ENCODE data around the gene PRKN. TPM values are rescaled to one million over a fixed set of nuclear protein-coding genes. Genes with fewer than 3 reads are reported as not detected.

The PRKN gene
- total RNA-seq, 4 donors from 2014 or later, result 5.5 to 17.9 (median 6.8) TPM

- Histone ChIP-seq H3K4me3 (no peak overlapping the region), H3K27ac (no peak overlapping the region), H3K27me3 (no peaks in the 10 kb centered on the region), H3K36me3 (no peaks in the 10 kb centered on the region), H3K4me1 (peaks cover 0 to 10% (median 0%) of the 10 kb centered on the region in 4 donors), H3K9me3 (no peaks in the 10 kb centered on the region)
- no peak for DNase-seq (ENCODE audit: low spot score in 2 of 2)
- WGBS, 2 donors, result 53 to 54% methylated on average over 1 of the region's 1 CpG
- no peak for TF ChIP-seq EP300 (IDR thresholded peaks at IDR 0.05)
- TF ChIP-seq POLR2A (IDR thresholded peaks at IDR 0.05), result no peak
- TF ChIP-seq CTCF (IDR thresholded peaks at IDR 0.05), result no peak
Measured at GRCh38 chr6:161837449-161837735, 890.2 kb downstream of the PRKN start.

GRCh38 chr6:161836643-161837448 is 890.7 kb downstream of the PRKN start:
- H3K4me1 ChIP-seq, result peaks cover 0 to 10% (median 0%) of the 10 kb centered on the region in 4 donors
- WGBS, 2 donors, result 84% methylated on average over 15 of the region's 15 CpGs
- DNase-seq (ENCODE audit: low spot score in 2 of 2), result no peak
- H3K36me3 ChIP-seq, result no peaks in the 10 kb centered on the region
- H3K4me3 ChIP-seq, result no peak overlapping the region
- H3K9me3 ChIP-seq, result no peaks in the 10 kb centered on the region
- no peaks in the 10 kb centered on the region for H3K27me3 ChIP-seq
- TF ChIP-seq CTCF (IDR thresholded peaks at IDR 0.05) (peak in 2 of 5 experiments; percentile 15 to 30), EP300 (IDR thresholded peaks at IDR 0.05) (no peak), POLR2A (IDR thresholded peaks at IDR 0.05) (no peak)
- no peak overlapping the region for H3K27ac ChIP-seq

- 34 to 35% methylated on average over 19 of the region's 19 CpGs for WGBS, 2 donors
- no peaks in the 10 kb centered on the region for H3K36me3 ChIP-seq
- no peak for TF ChIP-seq EP300 (IDR thresholded peaks at IDR 0.05)
- no peak for TF ChIP-seq POLR2A (IDR thresholded peaks at IDR 0.05)
- H3K27ac ChIP-seq, result no peak overlapping the region
- DNase-seq (ENCODE audit: low spot score in 2 of 2), result no peak
- H3K4me3 ChIP-seq, result no peak overlapping the region
- peaks cover 0 to 10% (median 0%) of the 10 kb centered on the region in 4 donors for H3K4me1 ChIP-seq
- no peaks in the 10 kb centered on the region for H3K9me3 ChIP-seq
- H3K27me3 ChIP-seq, result no peaks in the 10 kb centered on the region
Measured at GRCh38 chr6:161835500-161836215, 891.9 kb downstream of the PRKN start.

GRCh38 chr6:161834426-161834825 is 893.1 kb downstream of the PRKN start:
- Histone ChIP-seq H3K27ac (no peak overlapping the region), H3K4me3 (no peak overlapping the region), H3K27me3 (no peaks in the 10 kb centered on the region), H3K9me3 (no peaks in the 10 kb centered on the region), H3K36me3 (no peaks in the 10 kb centered on the region), H3K4me1 (peaks cover 0 to 10% (median 0%) of the 10 kb centered on the region in 4 donors)
- 94 to 95% methylated on average over 6 of the region's 6 CpGs for WGBS, 2 donors
- DNase-seq (ENCODE audit: low spot score in 2 of 2), result no peak
- TF ChIP-seq CTCF (IDR thresholded peaks at IDR 0.05) (no peak), POLR2A (IDR thresholded peaks at IDR 0.05) (no peak), EP300 (IDR thresholded peaks at IDR 0.05) (no peak)

GRCh38 chr6:161833099-161833860 is 894.3 kb downstream of the PRKN start:
- no peaks in the 10 kb centered on the region for H3K27me3 ChIP-seq
- 84 to 89% methylated on average over 18 of the region's 18 CpGs for WGBS, 2 donors
- no peak for DNase-seq (ENCODE audit: low spot score in 2 of 2)
- H3K9me3 ChIP-seq, result no peaks in the 10 kb centered on the region
- H3K27ac ChIP-seq, result no peak overlapping the region
- TF ChIP-seq EP300 (IDR thresholded peaks at IDR 0.05), result no peak
- no peak for TF ChIP-seq POLR2A (IDR thresholded peaks at IDR 0.05)
- no peak for TF ChIP-seq CTCF (IDR thresholded peaks at IDR 0.05)
- peaks cover 0 to 10% (median 0%) of the 10 kb centered on the region in 4 donors for H3K4me1 ChIP-seq
- H3K4me3 ChIP-seq, result no peak overlapping the region
- no peaks in the 10 kb centered on the region for H3K36me3 ChIP-seq

Measured in tibial nerve (tissue), 4 donors.